Measurements from ENCODE around the gene OBSCN.

Gene OBSCN

GRCh38 chr1:228381356-228381755 is 173.5 kb downstream of the OBSCN start:
- Histone ChIP-seq H3K27me3 (no peaks in the 10 kb centered on the region), H3K36me3 (no peaks in the 10 kb centered on the region), H3K9me3 (no peaks in the 10 kb centered on the region), H3K4me3 (ENCODE audit: low read depth, low read length) (no peak overlapping the region), H3K4me1 (no peaks in the 10 kb centered on the region)
- no peak for DNase-seq
- TF ChIP-seq CTCF (IDR thresholded peaks at IDR 0.05; ENCODE audit: low read depth, low read length) = no peak

- H3K27me3 ChIP-seq = no peaks in the 10 kb centered on the region
- no peaks in the 10 kb centered on the region for H3K4me1 ChIP-seq
- H3K9me3 ChIP-seq = no peaks in the 10 kb centered on the region
- no peak overlapping the region for H3K4me3 ChIP-seq (ENCODE audit: low read depth, low read length)
- H3K36me3 ChIP-seq = no peaks in the 10 kb centered on the region
- no peak for DNase-seq
- TF ChIP-seq CTCF (IDR thresholded peaks at IDR 0.05; ENCODE audit: low read depth, low read length) = no peak
Observed at GRCh38 chr1:228383773-228384172, 175.9 kb downstream of the OBSCN start.

GRCh38 chr1:228385232-228385631 is 177.4 kb downstream of the OBSCN start:
- no peaks in the 10 kb centered on the region for H3K9me3 ChIP-seq
- no peak for DNase-seq
- no peak overlapping the region for H3K4me3 ChIP-seq (ENCODE audit: low read depth, low read length)
- H3K27me3 ChIP-seq = no peaks in the 10 kb centered on the region
- H3K36me3 ChIP-seq = no peaks in the 10 kb centered on the region
- H3K4me1 ChIP-seq = no peaks in the 10 kb centered on the region
- no peak for TF ChIP-seq CTCF (IDR thresholded peaks at IDR 0.05; ENCODE audit: low read depth, low read length)

- H3K4me1 ChIP-seq = no peaks in the 10 kb centered on the region
- H3K27me3 ChIP-seq = no peaks in the 10 kb centered on the region
- H3K9me3 ChIP-seq = no peaks in the 10 kb centered on the region
- no peak for TF ChIP-seq CTCF (IDR thresholded peaks at IDR 0.05; ENCODE audit: low read depth, low read length)
- no peak for DNase-seq
- H3K4me3 ChIP-seq (ENCODE audit: low read depth, low read length) = no peak overlapping the region
- no peaks in the 10 kb centered on the region for H3K36me3 ChIP-seq
Observed at GRCh38 chr1:228387321-228387720, 179.5 kb downstream of the OBSCN start.

- Histone ChIP-seq H3K4me3 (ENCODE audit: low read depth, low read length) (no peak overlapping the region), H3K4me1 (no peaks in the 10 kb centered on the region), H3K9me3 (no peaks in the 10 kb centered on the region), H3K27me3 (no peaks in the 10 kb centered on the region), H3K36me3 (peaks cover 13% of the 10 kb centered on the region)
- no peak for TF ChIP-seq CTCF (IDR thresholded peaks at IDR 0.05; ENCODE audit: low read depth, low read length)
- DNase-seq = no peak
Observed at GRCh38 chr1:228390649-228391048, 182.8 kb downstream of the OBSCN start.

- H3K4me1 ChIP-seq = no peaks in the 10 kb centered on the region
- H3K27me3 ChIP-seq = no peaks in the 10 kb centered on the region
- H3K4me3 ChIP-seq (ENCODE audit: low read depth, low read length) = no peak overlapping the region
- H3K36me3 ChIP-seq = peaks cover 16% of the 10 kb centered on the region
- no peak for DNase-seq
- no peaks in the 10 kb centered on the region for H3K9me3 ChIP-seq
- no peak for TF ChIP-seq CTCF (IDR thresholded peaks at IDR 0.05; ENCODE audit: low read depth, low read length)
Observed at GRCh38 chr1:228391411-228392020, 183.7 kb downstream of the OBSCN start.
